GM19023 (cell line): ENCODE results near the gene CPT1B.

ENCODE experiments used
- ATAC-seq: cut with Tn5 transposase; IDR thresholded peaks from one replicate; pipeline ENCODE4 v1.9.1; 2021; ENCODE audit warnings: mild to moderate bottlenecking, moderate library complexity; ENCODE audit not compliant: unreplicated experiment

The CPT1B gene

GRCh38 chr22:50587407-50587806 is 9.2 kb upstream of the CPT1B start:
- ATAC-seq: no peak

- ATAC-seq: no peak
Measured at GRCh38 chr22:50586416-50586815, 8.2 kb upstream of the CPT1B start.

GRCh38 chr22:50585781-50586180 is 7.6 kb upstream of the CPT1B start:
- ATAC-seq: no peak

- no peak for ATAC-seq
Measured at GRCh38 chr22:50585238-50585637, 7.0 kb upstream of the CPT1B start.

DNA sequence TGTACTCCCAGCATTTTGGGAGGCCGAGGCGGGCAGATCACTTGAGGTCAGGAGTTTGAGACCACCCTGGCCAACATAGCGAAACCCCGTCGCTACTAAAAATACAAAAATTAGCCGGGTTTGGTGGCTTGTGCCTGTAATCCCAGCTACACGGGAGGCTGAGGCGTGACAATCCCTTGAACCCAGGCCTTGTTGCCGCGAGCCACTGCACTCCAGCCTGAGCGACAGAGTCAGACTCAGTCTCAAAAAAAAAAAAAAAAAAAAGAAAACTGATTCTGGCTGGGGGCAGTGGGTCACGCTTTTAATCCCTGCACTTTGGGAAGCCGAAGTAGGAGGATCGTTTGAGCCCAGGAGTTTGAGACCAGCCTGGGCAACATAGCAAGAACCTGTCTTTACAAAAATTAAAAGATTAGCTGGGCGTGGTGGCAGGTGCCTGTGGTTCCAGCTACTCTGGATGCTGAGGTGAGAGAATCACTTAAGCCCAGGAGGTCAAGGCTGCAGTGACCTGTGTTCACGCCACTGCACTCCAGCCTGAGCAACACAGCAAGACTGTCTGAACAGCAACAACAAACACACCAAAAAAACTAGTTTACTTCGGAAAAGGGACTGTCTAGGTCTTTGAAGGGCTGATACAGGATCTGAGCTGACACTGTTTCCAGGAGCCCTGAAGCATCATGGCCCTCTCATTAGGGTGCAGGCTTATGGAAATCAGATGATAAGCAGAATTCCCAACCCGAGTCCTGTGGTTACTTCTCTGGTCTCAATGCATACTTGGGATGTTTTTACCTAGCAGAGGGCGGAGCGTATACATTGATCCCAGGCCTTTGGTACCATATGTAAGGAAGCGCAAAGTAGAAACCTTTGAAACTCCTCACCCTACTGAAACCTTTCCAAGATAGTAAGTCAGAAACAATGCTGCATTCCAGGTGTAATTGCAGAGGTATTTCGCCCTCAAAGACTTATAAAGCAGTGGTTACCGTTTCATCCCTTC is 6.2 kb upstream of the CPT1B start:
- ATAC-seq: no peak

- peak; percentile 18 for ATAC-seq
Measured at GRCh38 chr22:50583294-50583861, 5.2 kb upstream of the CPT1B start.

- peak; percentile 86 for ATAC-seq
Measured at GRCh38 chr22:50582493-50583293, 4.5 kb upstream of the CPT1B start, which contains the start of gene CHKB. CHKB (minus strand) TSS chr22:50582849; CDS start chr22:50582781, 68 bp downstream.

- no peak for ATAC-seq
Measured at GRCh38 chr22:50581950-50582492, 3.8 kb upstream of the CPT1B start.

- ATAC-seq: no peak
Measured at GRCh38 chr22:50581031-50581949, 3.1 kb upstream of the CPT1B start.

DNA sequence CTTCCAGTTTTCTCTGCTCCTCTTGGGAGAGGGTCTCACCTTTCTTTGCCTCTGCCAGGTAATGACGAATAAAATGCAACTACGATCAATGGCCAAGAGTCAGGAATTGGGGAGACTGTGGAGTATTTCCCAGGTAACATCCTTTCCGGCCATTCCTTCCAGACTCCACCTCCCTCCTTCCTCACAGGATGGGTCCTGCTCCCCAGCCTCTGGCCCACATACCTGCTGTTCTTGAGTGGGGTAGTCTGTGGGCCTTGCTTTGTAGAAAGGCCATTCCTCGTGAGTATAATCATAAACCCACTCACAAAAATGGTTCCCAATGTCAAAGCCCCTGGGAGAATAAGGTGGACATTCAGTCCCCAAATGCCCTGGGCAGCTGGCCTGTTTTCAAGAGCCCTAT is 1.5 kb upstream of the CPT1B start:
- ATAC-seq: no peak

DNA sequence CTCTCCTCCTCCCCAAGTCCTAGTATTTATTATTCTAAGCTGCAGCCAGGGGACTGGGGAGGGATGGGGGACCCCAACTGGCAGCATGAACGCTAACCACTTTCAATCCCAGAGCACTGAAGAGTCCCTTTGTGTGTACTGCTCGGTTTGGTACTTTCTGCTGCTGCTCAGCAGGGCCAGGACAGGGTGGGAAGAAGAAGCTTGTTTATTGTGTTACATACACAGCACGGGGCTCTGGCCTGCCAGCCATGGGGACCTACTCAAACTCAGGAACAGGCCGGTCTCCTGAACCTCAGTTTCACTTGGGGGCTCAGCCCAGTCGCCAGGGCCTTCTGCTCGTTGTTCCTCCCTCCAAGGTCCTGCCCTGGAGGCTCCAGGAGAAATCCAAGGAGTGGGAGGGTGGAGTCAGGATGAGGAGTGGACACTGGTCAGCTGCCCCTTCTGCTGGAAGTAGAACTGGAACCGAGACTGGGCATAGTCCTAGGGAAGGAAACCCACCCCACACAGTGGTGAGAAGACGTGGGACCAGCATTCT is 616 bp upstream of the CPT1B start:
- ATAC-seq: no peak

GRCh38 chr22:50577697-50577986 is 585 bp downstream of the CPT1B start:
- ATAC-seq: no peak

- ATAC-seq: no peak
Measured at GRCh38 chr22:50576806-50577696, 1.2 kb downstream of the CPT1B start.

GRCh38 chr22:50576070-50576469 is 2.2 kb downstream of the CPT1B start:
- no peak for ATAC-seq

- ATAC-seq: no peak
Measured at GRCh38 chr22:50575426-50575941, 2.7 kb downstream of the CPT1B start.

DNA sequence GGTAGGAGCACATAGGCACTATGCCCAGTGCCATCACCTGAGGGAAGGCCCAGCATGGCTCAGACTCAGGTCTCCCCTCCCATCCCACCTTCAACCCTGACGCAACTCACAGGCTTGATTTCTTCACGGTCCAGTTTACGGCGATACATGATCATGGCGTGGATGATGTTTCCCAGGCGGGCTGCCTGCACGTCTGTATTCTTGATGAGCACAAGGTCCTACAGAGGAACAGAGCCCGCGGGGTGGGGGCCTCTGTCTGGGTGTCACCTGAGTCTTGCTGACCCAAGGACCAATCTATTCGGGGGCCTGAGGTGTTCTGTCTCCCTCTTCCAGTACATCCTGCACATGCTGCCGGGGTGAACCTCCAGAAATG is 3.9 kb downstream of the CPT1B start:
- ATAC-seq: no peak

DNA sequence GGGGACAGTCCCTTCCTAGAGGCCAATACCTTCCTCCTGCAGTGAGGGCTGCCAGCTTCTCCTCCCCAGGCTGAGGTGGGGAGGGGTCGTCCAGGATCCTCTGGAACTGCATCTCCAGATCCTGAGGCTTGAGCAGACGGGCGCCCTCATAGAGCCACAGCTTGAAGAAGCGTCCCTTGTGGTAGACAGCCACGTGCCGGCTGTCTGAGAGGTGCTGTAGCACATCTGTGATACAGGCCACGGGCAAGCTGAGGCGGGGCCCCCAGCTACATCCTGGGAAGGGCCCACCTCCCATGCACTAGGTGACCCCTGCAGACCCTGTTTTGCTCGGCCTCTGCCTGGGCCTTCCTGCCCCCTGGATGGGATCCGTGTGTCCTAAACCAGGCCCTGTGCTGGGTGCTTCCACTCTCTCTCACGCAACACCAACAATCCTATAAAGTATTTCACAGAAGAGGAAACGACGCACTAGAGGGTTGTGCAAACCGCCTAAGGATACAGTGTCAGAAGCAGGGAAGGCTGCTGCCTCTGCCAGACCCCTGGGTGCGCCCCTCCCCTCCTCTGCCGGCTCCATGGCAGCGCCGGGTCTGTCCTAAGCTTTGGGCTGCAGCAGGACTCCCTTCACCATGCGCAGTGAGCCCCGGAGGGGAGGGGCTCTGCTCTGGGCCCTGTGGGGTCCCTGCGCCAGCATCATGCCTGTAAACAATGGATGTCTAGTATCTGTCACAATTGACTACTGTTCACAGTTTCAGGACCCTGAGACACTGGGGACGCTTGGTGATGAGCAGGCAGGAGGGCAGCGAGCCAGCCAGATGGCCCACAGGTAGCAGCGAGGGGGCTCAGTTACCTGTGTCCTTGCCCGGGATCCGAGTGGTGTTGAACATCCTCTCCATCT is 4.5 kb downstream of the CPT1B start:
- ATAC-seq: no peak

- ATAC-seq: no peak
Measured at GRCh38 chr22:50572965-50573364, 5.3 kb downstream of the CPT1B start.
